ENCODE data around the gene PLCL2. TPM values are rescaled to one million over a fixed set of nuclear protein-coding genes. Genes with fewer than 3 reads are reported as not detected.

The PLCL2 gene
- total RNA-seq, 1 experiment from 2014 or later = 0.07 TPM

DNA sequence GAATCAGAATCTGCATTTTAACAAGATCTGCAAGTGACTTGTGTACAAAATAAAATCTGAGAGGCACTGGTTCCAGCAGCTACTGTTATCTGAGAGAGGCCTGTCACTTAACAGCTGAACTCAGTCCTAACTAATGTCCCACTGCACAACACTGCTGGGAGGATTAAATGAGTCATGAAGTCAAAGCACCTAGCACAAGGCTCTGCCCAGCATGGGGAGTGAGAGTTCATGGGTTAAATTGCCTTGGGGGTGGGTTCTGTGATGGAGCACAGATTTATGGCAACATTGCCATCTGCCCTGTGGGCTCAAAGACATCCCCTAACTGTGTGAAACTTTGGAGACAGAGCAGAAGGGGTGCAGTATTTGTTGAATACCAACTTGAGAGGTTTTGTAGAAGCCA is 250.9 kb downstream of the PLCL2 start:
- Mint-ChIP-seq H3K4me1 (ENCODE audit: low read depth, unreplicated experiment) (no peaks in the 10 kb centered on the region), H3K27ac (ENCODE audit: unreplicated experiment) (no peak overlapping the region), H3K4me3 (ENCODE audit: unreplicated experiment) (no peak overlapping the region), H3K9me3 (ENCODE audit: unreplicated experiment) (no peaks in the 10 kb centered on the region), H3K27me3 (ENCODE audit: insufficient read depth, unreplicated experiment) (peaks cover 4% of the 10 kb centered on the region), H3K36me3 (ENCODE audit: insufficient read depth, unreplicated experiment) (no peaks in the 10 kb centered on the region)
- H3K4me1 ChIP-seq = no peaks in the 10 kb centered on the region
- no peak overlapping the region for H3K4me3 ChIP-seq (ENCODE audit: low read depth, low read length)
- POLR2A ChIA-PET = no interaction called here
- H3K9me3 ChIP-seq = no peaks in the 10 kb centered on the region
- no peaks in the 10 kb centered on the region for H3K36me3 ChIP-seq (ENCODE audit: control insufficient read depth, insufficient read depth, low read length)
- CTCF ChIA-PET = no interaction called here
- intact Hi-C loops (cut with micrococcal nuclease; ENCODE audit: unreplicated experiment) = no loop called here
- DNase-seq = no peak
- BruUV-seq (replicated peaks) = no TSS peak
- no peaks in the 10 kb centered on the region; the same call in 1 of the 2 replicates for H3K27me3 ChIP-seq (replicated peaks; ENCODE audit: control insufficient read depth, insufficient read depth, low read length)
- TF ChIP-seq, protein P1, sequence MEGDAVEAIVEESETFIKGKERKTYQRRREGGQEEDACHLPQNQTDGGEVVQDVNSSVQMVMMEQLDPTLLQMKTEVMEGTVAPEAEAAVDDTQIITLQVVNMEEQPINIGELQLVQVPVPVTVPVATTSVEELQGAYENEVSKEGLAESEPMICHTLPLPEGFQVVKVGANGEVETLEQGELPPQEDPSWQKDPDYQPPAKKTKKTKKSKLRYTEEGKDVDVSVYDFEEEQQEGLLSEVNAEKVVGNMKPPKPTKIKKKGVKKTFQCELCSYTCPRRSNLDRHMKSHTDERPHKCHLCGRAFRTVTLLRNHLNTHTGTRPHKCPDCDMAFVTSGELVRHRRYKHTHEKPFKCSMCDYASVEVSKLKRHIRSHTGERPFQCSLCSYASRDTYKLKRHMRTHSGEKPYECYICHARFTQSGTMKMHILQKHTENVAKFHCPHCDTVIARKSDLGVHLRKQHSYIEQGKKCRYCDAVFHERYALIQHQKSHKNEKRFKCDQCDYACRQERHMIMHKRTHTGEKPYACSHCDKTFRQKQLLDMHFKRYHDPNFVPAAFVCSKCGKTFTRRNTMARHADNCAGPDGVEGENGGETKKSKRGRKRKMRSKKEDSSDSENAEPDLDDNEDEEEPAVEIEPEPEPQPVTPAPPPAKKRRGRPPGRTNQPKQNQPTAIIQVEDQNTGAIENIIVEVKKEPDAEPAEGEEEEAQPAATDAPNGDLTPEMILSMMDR (IDR thresholded peaks at IDR 0.05; ENCODE audit: insufficient read depth in 1 of 2, low read depth in 1 of 2, low read length in 1 of 2, severe bottlenecking in 1 of 2, unreplicated experiment in 1 of 2) = no peak

DNA sequence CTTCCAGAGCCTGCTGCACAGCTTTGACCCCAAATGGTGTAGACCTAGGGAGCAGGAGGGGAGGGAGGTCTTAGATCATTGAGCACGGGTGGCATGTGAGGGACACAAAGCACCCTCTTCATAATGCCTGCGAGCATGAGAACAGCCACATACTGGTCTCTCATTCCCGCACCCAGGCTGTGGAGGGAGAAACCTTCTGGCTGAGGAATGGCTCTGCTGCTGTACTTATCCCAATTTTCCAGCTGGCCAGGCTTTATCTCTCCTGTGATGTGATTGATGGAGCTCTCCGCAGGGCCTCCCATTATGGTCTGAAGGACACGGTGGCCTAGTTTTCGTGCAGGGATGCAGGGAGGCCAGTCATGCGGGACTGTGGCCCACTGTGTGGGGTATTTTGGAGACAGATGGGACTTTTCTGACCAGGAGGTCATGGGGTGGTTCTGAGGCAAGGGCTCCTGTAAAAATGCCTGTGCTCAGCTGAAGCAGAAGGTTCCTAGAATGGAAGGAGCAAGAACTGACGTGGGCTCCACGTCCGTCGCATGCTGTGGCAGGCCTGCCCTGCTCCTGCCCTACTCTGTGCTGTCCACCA is 251.5 kb downstream of the PLCL2 start:
- Mint-ChIP-seq H3K4me3 (ENCODE audit: unreplicated experiment) (no peak overlapping the region), H3K9me3 (ENCODE audit: unreplicated experiment) (no peaks in the 10 kb centered on the region), H3K27ac (ENCODE audit: unreplicated experiment) (no peak overlapping the region), H3K4me1 (ENCODE audit: low read depth, unreplicated experiment) (no peaks in the 10 kb centered on the region), H3K36me3 (ENCODE audit: insufficient read depth, unreplicated experiment) (no peaks in the 10 kb centered on the region), H3K27me3 (ENCODE audit: insufficient read depth, unreplicated experiment) (peaks cover 5% of the 10 kb centered on the region)
- no TSS peak for BruUV-seq (replicated peaks)
- Histone ChIP-seq H3K9me3 (no peaks in the 10 kb centered on the region), H3K4me3 (ENCODE audit: low read depth, low read length) (no peak overlapping the region), H3K36me3 (ENCODE audit: control insufficient read depth, insufficient read depth, low read length) (no peaks in the 10 kb centered on the region), H3K4me1 (no peaks in the 10 kb centered on the region), H3K27me3 (replicated peaks; ENCODE audit: control insufficient read depth, insufficient read depth, low read length) (no peaks in the 10 kb centered on the region; the same call in 1 of the 2 replicates)
- intact Hi-C loops (cut with micrococcal nuclease; ENCODE audit: unreplicated experiment) = no loop called here
- DNase-seq = no peak
- POLR2A ChIA-PET = no interaction called here
- CTCF ChIA-PET = no interaction called here
- TF ChIP-seq, protein P1 (IDR thresholded peaks at IDR 0.05; ENCODE audit: insufficient read depth in 1 of 2, low read depth in 1 of 2, low read length in 1 of 2, severe bottlenecking in 1 of 2, unreplicated experiment in 1 of 2) = no peak

DNA sequence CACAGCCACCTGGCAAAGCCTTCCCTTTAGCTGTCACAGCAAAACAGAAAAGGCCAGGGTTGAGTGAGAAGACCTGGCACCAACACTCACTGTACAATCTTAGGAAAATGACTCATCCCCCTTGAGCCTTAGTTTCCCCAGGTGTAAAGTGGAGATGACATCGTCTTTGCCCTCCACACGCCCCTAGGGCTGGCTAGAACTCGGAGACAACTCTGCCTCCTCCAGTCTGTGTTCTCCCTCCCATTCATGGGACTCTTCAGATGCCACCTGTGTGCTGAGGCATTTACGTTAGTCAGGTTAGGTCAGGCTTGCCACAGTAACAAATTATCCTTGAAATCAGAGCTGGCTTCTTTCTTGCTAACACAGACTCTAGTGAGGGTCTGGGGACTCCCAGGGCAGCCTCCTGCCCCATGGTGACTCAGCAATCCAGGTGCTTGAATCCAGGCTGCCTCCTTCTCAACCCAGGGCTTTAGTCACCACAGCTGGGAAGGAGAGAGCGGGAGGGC is 252.6 kb downstream of the PLCL2 start:
- intact Hi-C loops (cut with micrococcal nuclease; ENCODE audit: unreplicated experiment) = no loop called here
- Histone ChIP-seq H3K9me3 (no peaks in the 10 kb centered on the region), H3K4me1 (no peaks in the 10 kb centered on the region), H3K4me3 (ENCODE audit: low read depth, low read length) (no peak overlapping the region), H3K36me3 (ENCODE audit: control insufficient read depth, insufficient read depth, low read length) (no peaks in the 10 kb centered on the region), H3K27me3 (replicated peaks; ENCODE audit: control insufficient read depth, insufficient read depth, low read length) (no peaks in the 10 kb centered on the region; the same call in 1 of the 2 replicates)
- no peaks in the 10 kb centered on the region for H3K9me3 Mint-ChIP-seq (ENCODE audit: unreplicated experiment)
- TF ChIP-seq, protein P1 (IDR thresholded peaks at IDR 0.05; ENCODE audit: insufficient read depth in 1 of 2, low read depth in 1 of 2, low read length in 1 of 2, severe bottlenecking in 1 of 2, unreplicated experiment in 1 of 2) = no peak
- no TSS peak for BruUV-seq (replicated peaks)
- no peaks in the 10 kb centered on the region for H3K4me1 Mint-ChIP-seq (ENCODE audit: low read depth, unreplicated experiment)
- no peak overlapping the region for H3K4me3 Mint-ChIP-seq (ENCODE audit: unreplicated experiment)
- H3K27me3 Mint-ChIP-seq (ENCODE audit: insufficient read depth, unreplicated experiment) = peaks cover 7% of the 10 kb centered on the region
- POLR2A ChIA-PET = no interaction called here
- no peak for DNase-seq
- no peak overlapping the region for H3K27ac Mint-ChIP-seq (ENCODE audit: unreplicated experiment)
- H3K36me3 Mint-ChIP-seq (ENCODE audit: insufficient read depth, unreplicated experiment) = no peaks in the 10 kb centered on the region
- CTCF ChIA-PET = no interaction called here
